ENCODE results near the gene TARBP1. TPM values are rescaled to one million over a fixed set of nuclear protein-coding genes. Genes with fewer than 3 reads are reported as not detected.
A peak's percentile ranks its signal among the peaks of the same experiment; 100 is the strongest.
"Not testable (repeated sequence)": the region's sequence is repeated elsewhere in the genome, so short reads cannot be mapped to it uniquely, and the experiment has no call there.

Gene TARBP1
- total RNA-seq, 1 experiment from 2014 or later, result 39.9 TPM

- DNase-seq (ENCODE audit: low read depth, low spot score), result no peak
- in situ Hi-C loops (cut with HindIII; ENCODE audit: low pct_unique_long_range_greater_than_20kb, low sequenced_read_pairs), result no loop called here
Observed at GRCh38 chr1:234386122-234386521, 92.9 kb downstream of the TARBP1 start.

GRCh38 chr1:234381699-234382555 lies 97.1 kb downstream of the TARBP1 start:
- no peak for DNase-seq (ENCODE audit: low read depth, low spot score)
- in situ Hi-C loops (cut with HindIII; ENCODE audit: low pct_unique_long_range_greater_than_20kb, low sequenced_read_pairs), result no loop called here

- in situ Hi-C loops (cut with HindIII; ENCODE audit: low pct_unique_long_range_greater_than_20kb, low sequenced_read_pairs); DNase-seq (ENCODE audit: low read depth, low spot score): not testable (repeated sequence)
Observed at GRCh38 chr1:234379591-234380109, 99.3 kb downstream of the TARBP1 start.

- no peak for DNase-seq (ENCODE audit: low read depth, low spot score)
- in situ Hi-C loops (cut with HindIII; ENCODE audit: low pct_unique_long_range_greater_than_20kb, low sequenced_read_pairs), result no loop called here
Observed at GRCh38 chr1:234375672-234376071, 103.3 kb downstream of the TARBP1 start.

- in situ Hi-C loops (cut with HindIII; ENCODE audit: low pct_unique_long_range_greater_than_20kb, low sequenced_read_pairs), result no loop called here
- no peak for DNase-seq (ENCODE audit: low read depth, low spot score)
Observed at GRCh38 chr1:234373959-234374254, 105.1 kb downstream of the TARBP1 start.

- in situ Hi-C loops (cut with HindIII; ENCODE audit: low pct_unique_long_range_greater_than_20kb, low sequenced_read_pairs), result no loop called here
- DNase-seq (ENCODE audit: low read depth, low spot score), result peak; percentile 98
Observed at GRCh38 chr1:234373064-234373958, 105.7 kb downstream of the TARBP1 start, which contains the start of gene COA6. COA6 (plus strand) TSS chr1:234373456; CDS start chr1:234373467, 11 bp downstream.

GRCh38 chr1:234372011-234372757 lies 106.8 kb downstream of the TARBP1 start:
- DNase-seq (ENCODE audit: low read depth, low spot score), result no peak
- in situ Hi-C loops (cut with HindIII; ENCODE audit: low pct_unique_long_range_greater_than_20kb, low sequenced_read_pairs), result no loop called here

GRCh38 chr1:234371414-234371813 lies 107.6 kb downstream of the TARBP1 start:
- in situ Hi-C loops (cut with HindIII; ENCODE audit: low pct_unique_long_range_greater_than_20kb, low sequenced_read_pairs), result no loop called here
- DNase-seq (ENCODE audit: low read depth, low spot score), result no peak

GRCh38 chr1:234369784-234370183 lies 109.2 kb downstream of the TARBP1 start:
- peak; percentile 53 for DNase-seq (ENCODE audit: low read depth, low spot score)
- in situ Hi-C loops (cut with HindIII; ENCODE audit: low pct_unique_long_range_greater_than_20kb, low sequenced_read_pairs), result no loop called here

- no peak for DNase-seq (ENCODE audit: low read depth, low spot score)
- in situ Hi-C loops (cut with HindIII; ENCODE audit: low pct_unique_long_range_greater_than_20kb, low sequenced_read_pairs), result no loop called here
Observed at GRCh38 chr1:234369033-234369430, 109.9 kb downstream of the TARBP1 start.

GRCh38 chr1:234368320-234369032 lies 110.5 kb downstream of the TARBP1 start:
- DNase-seq (ENCODE audit: low read depth, low spot score), result no peak
- in situ Hi-C loops (cut with HindIII; ENCODE audit: low pct_unique_long_range_greater_than_20kb, low sequenced_read_pairs), result no loop called here

GRCh38 chr1:234362558-234362957 lies 116.4 kb downstream of the TARBP1 start:
- in situ Hi-C loops (cut with HindIII; ENCODE audit: low pct_unique_long_range_greater_than_20kb, low sequenced_read_pairs), result no loop called here
- no peak for DNase-seq (ENCODE audit: low read depth, low spot score)

GRCh38 chr1:234361102-234361603 lies 117.8 kb downstream of the TARBP1 start:
- DNase-seq (ENCODE audit: low read depth, low spot score), result no peak
- in situ Hi-C loops (cut with HindIII; ENCODE audit: low pct_unique_long_range_greater_than_20kb, low sequenced_read_pairs), result no loop called here

- no peak for DNase-seq (ENCODE audit: low read depth, low spot score)
- in situ Hi-C loops (cut with HindIII; ENCODE audit: low pct_unique_long_range_greater_than_20kb, low sequenced_read_pairs), result no loop called here
Observed at GRCh38 chr1:234357831-234358230, 121.1 kb downstream of the TARBP1 start.

- in situ Hi-C loops (cut with HindIII; ENCODE audit: low pct_unique_long_range_greater_than_20kb, low sequenced_read_pairs), result not testable (repeated sequence)
- DNase-seq (ENCODE audit: low read depth, low spot score), result peak; percentile 59
Observed at GRCh38 chr1:234356615-234357269, 122.2 kb downstream of the TARBP1 start.

- in situ Hi-C loops (cut with HindIII; ENCODE audit: low pct_unique_long_range_greater_than_20kb, low sequenced_read_pairs), result no loop called here
- no peak for DNase-seq (ENCODE audit: low read depth, low spot score)
Observed at GRCh38 chr1:234355782-234356510, 123.0 kb downstream of the TARBP1 start.

All from SK-MEL-5 (cell line).